GM23248 (cell line): Measurements from ENCODE around the gene NHS.

Source experiments
- EZH2 ChIP-seq: fragments of 200-600 bp; sonication (generic); IDR thresholded peaks from 2 replicates; pipeline ENCODE4 v1.6.1; 2018; ENCODE audit warnings: antibody characterized with exemption, mild to moderate bottlenecking; ENCODE audit not compliant: insufficient read depth, poor library complexity, severe bottlenecking
- EZH2phosphoT487 ChIP-seq: fragments of 200-600 bp; sonication (generic); IDR thresholded peaks from 2 replicates; pipeline ENCODE4 v1.6.1; 2018; ENCODE audit warnings: antibody characterized with exemption, moderate library complexity, mild to moderate bottlenecking, low read depth; ENCODE audit not compliant: insufficient read depth

- TF ChIP-seq EZH2 (no peak), EZH2phosphoT487 (no peak)
Measured at GRCh38 chrX:17736856-17737709, 362.1 kb downstream of the NHS start, which contains the start of gene SCML1.
